K562 (cell line): ENCODE measurements around the gene PRKCE. TPM values are rescaled to one million over a fixed set of nuclear protein-coding genes. Genes with fewer than 3 reads are reported as not detected.

Source experiments
- ATAC-seq: fragments of 200-7000 bp; cut with Tn5 transposase; 3 replicates; pipeline ENCODE4 v1.9.1; 2020; ENCODE audit warnings: moderate library complexity
- BruUV-seq: library from RNA; stranded (reverse); fragments of 400-500 nt; replicated peaks from 2 replicates; lab custom pipeline; 2021; lab: Mats Ljungman, UMichigan
- CTCF ChIA-PET: fragments of 300-600 bp; formaldehyde crosslinking; extraction: SDS; loops from one replicate; lab custom pipeline; 2021; ENCODE audit warnings: low intra/inter-chr PET ratio; lab: Yijun Ruan, JAX
- POLR2A ChIA-PET: fragments of 300-600, 350-650 bp; sonication (Branson Sonifier 250); formaldehyde crosslinking; extraction: SDS; loops from one replicate; lab custom pipeline; 2021; ENCODE audit warnings: antibody characterized with exemption, inconsistent platforms; lab: Yijun Ruan, JAX
- DNase-seq, 4 experiments: peaks; one replicate each; pipeline versions ENCODE4 v3.0.0 to v3.0.0-alpha.2; 2011 to 2018; ENCODE audit warnings: low spot score in 3 of 4, mixed read lengths in 3 of 4; ENCODE audit errors: extremely low read depth in 1 of 4
- FAIRE-seq: peaks from 2 replicates; lab custom pipeline; 2011; peaks lifted over from hg19 to GRCh38; lab: Jason Lieb, UNC
- H2AFZ ChIP-seq: 2 replicates; pipeline ENCODE4 v1.6.0; 2011; ENCODE audit warnings: low read depth, low read length, control low read depth, inconsistent platforms
- H3K27ac ChIP-seq: fragments of 200-600 bp; 3 replicates; pipeline ENCODE4 v1.8.0; 2011; ENCODE audit warnings: low read depth, mild to moderate bottlenecking, control low read depth, inconsistent platforms, low read length, moderate library complexity, mixed read lengths; ENCODE audit errors: extremely low read depth
- H3K27me3 ChIP-seq, 2 experiments: fragments of 300-600 bp in 1 of 2; 2 replicates in 1 of 2; 3 replicates in 1 of 2; pipeline versions ENCODE4 v1.6.0 to v1.8.0; 2011; ENCODE audit warnings: inconsistent platforms in 2 of 2, low read length in 2 of 2, mild to moderate bottlenecking in 1 of 2, mixed read lengths in 1 of 2, moderate library complexity in 1 of 2; ENCODE audit not compliant: control insufficient read depth in 2 of 2, insufficient read depth in 2 of 2
- H3K36me3 ChIP-seq: fragments of 300-600 bp; 3 replicates; pipeline ENCODE4 v1.8.0; 2011; ENCODE audit warnings: mild to moderate bottlenecking, low read length, inconsistent platforms; ENCODE audit not compliant: control insufficient read depth, insufficient read depth
- H3K4me1 ChIP-seq, 2 experiments: fragments of 200-600 bp in 1 of 2; replicated peaks in 1 of 2; 2 replicates in 1 of 2; 3 replicates in 1 of 2; pipeline versions ENCODE4 v1.5.1 to v1.8.0; 2011; ENCODE audit warnings: inconsistent platforms in 2 of 2, low read length in 2 of 2, mild to moderate bottlenecking in 1 of 2, mixed read lengths in 1 of 2, moderate library complexity in 1 of 2; ENCODE audit not compliant: control insufficient read depth in 2 of 2, insufficient read depth in 2 of 2
- H3K4me2 ChIP-seq: 2 replicates; pipeline ENCODE4 v1.6.1; 2011; ENCODE audit warnings: low read length, control low read depth, inconsistent platforms, mixed read lengths; ENCODE audit not compliant: insufficient read depth
- H3K4me3 ChIP-seq: fragments of 200-600 bp; sonication (generic), shearing (Covaris generic); 2 replicates; pipeline ENCODE4 v1.5.1; 2016; ENCODE audit warnings: control low read depth, inconsistent platforms
- H3K79me2 ChIP-seq: fragments of 200-600 bp; 3 replicates; pipeline ENCODE4 v1.8.0; 2011; ENCODE audit warnings: low read length, inconsistent platforms; ENCODE audit not compliant: control insufficient read depth, insufficient read depth
- H3K9ac ChIP-seq, 2 experiments: 2 replicates each; pipeline versions ENCODE4 v1.6.0 to v1.6.1; 2011; ENCODE audit warnings: low read depth in 2 of 2, low read length in 2 of 2, control low read depth in 1 of 2, inconsistent platforms in 1 of 2, mild to moderate bottlenecking in 1 of 2, mixed read lengths in 1 of 2; ENCODE audit not compliant: insufficient read depth in 1 of 2
- H3K9me1 ChIP-seq: one replicate; pipeline ENCODE4 v1.6.0; 2011; ENCODE audit warnings: inconsistent platforms, mild to moderate bottlenecking, low read length, moderate library complexity; ENCODE audit not compliant: control insufficient read depth, insufficient read depth
- H3K9me3 ChIP-seq: replicated peaks from 2 replicates; pipeline ENCODE4 v1.5.1; 2011; ENCODE audit warnings: low read depth, low read length, inconsistent platforms; ENCODE audit not compliant: control insufficient read depth, insufficient read depth
- H4K20me1 ChIP-seq: replicated peaks from 2 replicates; pipeline ENCODE4 v1.6.1; 2011; ENCODE audit warnings: low read length, inconsistent platforms, mixed read lengths; ENCODE audit not compliant: control insufficient read depth, insufficient read depth
- CEBPG ChIP-seq, 3 experiments: fragments of 200-800 bp in 1 of 3; sonication (Bioruptor generic) in 1 of 3; sonication (generic) in 1 of 3; formaldehyde crosslinking in 1 of 3; IDR thresholded peaks in 2 of 3; conservative IDR thresholded peaks in 1 of 3; 2 replicates each; pipeline versions ENCODE4 v1.6.1 to v1.8.0; 2016 to 2022; ENCODE audit warnings: missing compliant biosample characterization in 2 of 3, missing genetic modification characterization in 2 of 3, mild to moderate bottlenecking in 1 of 3, missing genetic modification reagents in 1 of 3
- GATAD2B ChIP-seq: fragments of 450-650 bp; IDR thresholded peaks from 2 replicates; pipeline ENCODE4 v1.6.1; 2017; ENCODE audit warnings: mild to moderate bottlenecking, borderline replicate concordance
- HDAC6 ChIP-seq: IDR thresholded peaks from 2 replicates; pipeline ENCODE4 v1.6.1; 2012; ENCODE audit warnings: low read depth, mild to moderate bottlenecking, control low read depth, inconsistent platforms, low read length, moderate library complexity
- KDM4B ChIP-seq, 2 experiments: fragments of 450-650 bp in 1 of 2; sonication (generic) in 1 of 2; IDR thresholded peaks; 2 replicates each; pipeline ENCODE4 v1.6.1; 2016 to 2017; ENCODE audit warnings: borderline replicate concordance in 2 of 2, antibody characterized with exemption in 1 of 2, low read depth in 1 of 2, mild to moderate bottlenecking in 1 of 2
- LARP7 ChIP-seq: fragments of 450-650 bp; IDR thresholded peaks from 2 replicates; pipeline ENCODE4 v1.6.1; 2016
- MEIS2 ChIP-seq: fragments of 450-650 bp; IDR thresholded peaks from 2 replicates; pipeline ENCODE4 v1.6.1; 2014; ENCODE audit warnings: mild to moderate bottlenecking; ENCODE audit not compliant: partially characterized antibody
- PURB ChIP-seq: sonication (generic); formaldehyde crosslinking; IDR thresholded peaks from 2 replicates; pipeline ENCODE4 v1.9.0; 2021; ENCODE audit warnings: low read depth, mild to moderate bottlenecking, missing genetic modification reagents
- RHOXF2B ChIP-seq: fragments of 250-450 bp; sonication (Bioruptor Pico); conservative IDR thresholded peaks from 2 replicates; pipeline ENCODE4 v1.5.1; 2021
- SRSF1 ChIP-seq: fragments of 200-400 bp; formaldehyde crosslinking; IDR thresholded peaks from 2 replicates; pipeline ENCODE4 v1.6.1; 2017; ENCODE audit warnings: mild to moderate bottlenecking, low read depth, low read length, moderate library complexity
- TGIF2 ChIP-seq: sonication (generic); formaldehyde crosslinking; IDR thresholded peaks from 2 replicates; pipeline ENCODE4 v1.8.1; 2022; ENCODE audit warnings: mild to moderate bottlenecking, missing genetic modification reagents, moderate library complexity
- ZBTB1 ChIP-seq: sonication (generic); formaldehyde crosslinking; IDR thresholded peaks from 2 replicates; pipeline ENCODE4 v1.8.1; 2023; ENCODE audit warnings: missing genetic modification reagents, low read depth, mild to moderate bottlenecking, borderline replicate concordance
- in situ Hi-C: fragments of 300-500 bp; cut with MboI; formaldehyde crosslinking; loops from 4 replicates; pipeline ENCODE4 v1.15.0; 2018; ENCODE audit warnings: inconsistent platforms, mixed read lengths
- intact Hi-C: fragments of 100-400 bp; cut with micrococcal nuclease; formaldehyde crosslinking; loops from 2 replicates; pipeline ENCODE4 v1.14.2; 2022
- polyA plus RNA-seq, 8 experiments: library from polyadenylated mRNA; depleted of rRNA in 4 of 8; stranded (reverse) in 5 of 8; unstranded in 3 of 8; fragments of >200 nt; fragmentation: Nextera tagmentation in 2 of 8; fragmentation: Illumina TruSeq in 1 of 8; extraction: Ambion mirVana in 2 of 8; extraction: Trizol in 1 of 8; gene quantifications; 2 replicates each; pipeline versions ENCODE4 v1.2.1 to v1.2.3, GENCODE V29; 2011 to 2014; ENCODE audit warnings: inconsistent platforms in 1 of 8, missing spikeins in 1 of 8
- total RNA-seq, 7 experiments: library from RNA; depleted of rRNA in 6 of 7; stranded (reverse); fragments of >200 nt in 6 of 7; fragmentation: Illumina TruSeq in 2 of 7; extraction: Trizol in 2 of 7; gene quantifications; 2 replicates each; pipeline versions ENCODE4 v1.2.1 to v1.2.3, GENCODE V29; 2011 to 2021; ENCODE audit warnings: low replicate concordance in 1 of 7
- TF ChIP-seq, protein P1 (sequence below): sonication (generic); formaldehyde crosslinking; IDR thresholded peaks from 2 replicates; pipeline ENCODE4 v1.8.0; 2022; ENCODE audit warnings: mild to moderate bottlenecking, missing genetic modification reagents, borderline replicate concordance
- TF ChIP-seq, protein P2 (sequence below): fragments of 450-650 bp; IDR thresholded peaks from 2 replicates; pipeline ENCODE4 v1.6.1; 2016; ENCODE audit warnings: antibody characterized with exemption
- TF ChIP-seq, protein P3 (sequence below): sonication (generic); formaldehyde crosslinking; IDR thresholded peaks from 2 replicates; pipeline ENCODE4 v1.8.0; 2023; ENCODE audit warnings: mild to moderate bottlenecking, missing genetic modification reagents

Gene PRKCE
- total and polyA plus RNA-seq, 9 of the 15 experiments (the other 6 are each of a cell fraction or from before 2014, with no cell fraction given) = 0.06 to 1.0 (median 0.22) TPM; not detected in 1

DNA sequence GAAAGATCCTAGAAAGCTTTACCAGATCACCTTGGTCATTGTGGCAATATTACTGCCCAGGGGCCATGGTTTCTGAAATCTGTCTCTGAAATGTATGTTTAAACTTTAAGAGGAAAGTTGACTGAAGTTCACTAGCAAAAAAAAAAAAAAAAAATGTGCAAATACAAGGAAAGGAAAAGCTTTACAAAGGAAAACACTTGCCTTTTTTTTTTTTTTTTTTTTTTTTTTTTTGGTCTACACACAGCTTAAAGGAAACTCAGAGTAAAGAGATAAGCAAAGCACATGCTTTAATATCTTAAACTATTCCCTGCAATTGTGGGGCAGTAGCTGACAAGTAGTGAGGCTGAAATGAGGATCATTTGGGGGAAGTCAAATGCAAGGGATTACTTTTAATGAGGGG, 471.5 kb downstream of the PRKCE start:
- Histone ChIP-seq H3K27me3 (peaks cover 5 to 28% of the 10 kb centered on the region in 2 experiments; a peak in 4 of 5 replicates), H3K9me3 (no peaks in the 10 kb centered on the region), H3K4me3 (no peak overlapping the region), H3K4me2 (no peak overlapping the region), H4K20me1 (no peaks in the 10 kb centered on the region), H3K36me3 (no peaks in the 10 kb centered on the region), H3K79me2 (no peaks in the 10 kb centered on the region), H3K4me1 (no peaks in the 10 kb centered on the region), H2AFZ (no peak overlapping the region), H3K9me1 (no peaks in the 10 kb centered on the region), H3K27ac (no peak overlapping the region), H3K9ac (no peak overlapping the region)
- BruUV-seq = no TSS peak
- CTCF ChIA-PET = interaction anchor here (1.1 kb wide), 1 partner anchor 60 kb away, joined by 3 read pairs; no protein-coding TSS in a partner anchor
- DNase-seq (no peak), FAIRE-seq (no peak), ATAC-seq (no peak)
- TF ChIP-seq SRSF1 (no peak), LARP7 (no peak), KDM4B (IDR thresholded peaks at IDR 0.05; ENCODE audit: borderline replicate concordance in 2 of 2, low read depth in 1 of 2) (no peak), TGIF2 (CRISPR knock-in tag) (no peak), RHOXF2B (CRISPR knock-in tag) (no peak), CEBPG (CRISPR knock-in tag; IDR thresholded peaks at IDR 0.05) (no peak), CEBPG (tag; conservative IDR thresholded peaks at IDR 0.05 in 1 of 2, IDR thresholded peaks at IDR 0.05 in 1 of 2) (no peak), ZBTB1 (no peak), MEIS2 (no peak), GATAD2B (no peak), HDAC6 (no peak), PURB (no peak)
- TF ChIP-seq, protein P1, sequence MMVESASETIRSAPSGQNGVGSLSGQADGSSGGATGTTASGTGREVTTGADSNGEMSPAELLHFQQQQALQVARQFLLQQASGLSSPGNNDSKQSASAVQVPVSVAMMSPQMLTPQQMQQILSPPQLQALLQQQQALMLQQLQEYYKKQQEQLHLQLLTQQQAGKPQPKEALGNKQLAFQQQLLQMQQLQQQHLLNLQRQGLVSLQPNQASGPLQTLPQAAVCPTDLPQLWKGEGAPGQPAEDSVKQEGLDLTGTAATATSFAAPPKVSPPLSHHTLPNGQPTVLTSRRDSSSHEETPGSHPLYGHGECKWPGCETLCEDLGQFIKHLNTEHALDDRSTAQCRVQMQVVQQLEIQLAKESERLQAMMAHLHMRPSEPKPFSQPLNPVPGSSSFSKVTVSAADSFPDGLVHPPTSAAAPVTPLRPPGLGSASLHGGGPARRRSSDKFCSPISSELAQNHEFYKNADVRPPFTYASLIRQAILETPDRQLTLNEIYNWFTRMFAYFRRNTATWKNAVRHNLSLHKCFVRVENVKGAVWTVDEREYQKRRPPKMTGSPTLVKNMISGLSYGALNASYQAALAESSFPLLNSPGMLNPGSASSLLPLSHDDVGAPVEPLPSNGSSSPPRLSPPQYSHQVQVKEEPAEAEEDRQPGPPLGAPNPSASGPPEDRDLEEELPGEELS = no peak
- TF ChIP-seq, protein P2, sequence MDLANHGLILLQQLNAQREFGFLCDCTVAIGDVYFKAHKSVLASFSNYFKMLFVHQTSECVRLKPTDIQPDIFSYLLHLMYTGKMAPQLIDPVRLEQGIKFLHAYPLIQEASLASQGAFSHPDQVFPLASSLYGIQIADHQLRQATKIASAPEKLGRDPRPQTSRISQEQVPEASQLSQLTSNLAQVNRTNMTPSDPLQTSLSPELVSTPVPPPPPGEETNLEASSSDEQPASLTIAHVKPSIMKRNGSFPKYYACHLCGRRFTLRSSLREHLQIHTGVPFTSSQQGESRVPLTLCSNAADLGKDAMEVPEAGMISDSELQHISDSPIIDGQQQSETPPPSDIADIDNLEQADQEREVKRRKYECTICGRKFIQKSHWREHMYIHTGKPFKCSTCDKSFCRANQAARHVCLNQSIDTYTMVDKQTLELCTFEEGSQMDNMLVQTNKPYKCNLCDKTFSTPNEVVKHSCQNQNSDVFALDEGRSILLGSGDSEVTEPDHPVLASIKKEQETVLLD = no peak
- TF ChIP-seq, protein P3, sequence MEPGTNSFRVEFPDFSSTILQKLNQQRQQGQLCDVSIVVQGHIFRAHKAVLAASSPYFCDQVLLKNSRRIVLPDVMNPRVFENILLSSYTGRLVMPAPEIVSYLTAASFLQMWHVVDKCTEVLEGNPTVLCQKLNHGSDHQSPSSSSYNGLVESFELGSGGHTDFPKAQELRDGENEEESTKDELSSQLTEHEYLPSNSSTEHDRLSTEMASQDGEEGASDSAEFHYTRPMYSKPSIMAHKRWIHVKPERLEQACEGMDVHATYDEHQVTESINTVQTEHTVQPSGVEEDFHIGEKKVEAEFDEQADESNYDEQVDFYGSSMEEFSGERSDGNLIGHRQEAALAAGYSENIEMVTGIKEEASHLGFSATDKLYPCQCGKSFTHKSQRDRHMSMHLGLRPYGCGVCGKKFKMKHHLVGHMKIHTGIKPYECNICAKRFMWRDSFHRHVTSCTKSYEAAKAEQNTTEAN (CRISPR knock-in tag) = no peak
- intact Hi-C loops (no loop called here), in situ Hi-C loops (no loop called here)
- POLR2A ChIA-PET = no interaction called here
